Measurements from ENCODE around the gene NTNG1. TPM values are rescaled to one million over a fixed set of nuclear protein-coding genes. Genes with fewer than 3 reads are reported as not detected.

The NTNG1 gene
- total and polyA plus RNA-seq, 2 of the 8 experiments (the other 6 are each of a cell fraction or from before 2014, with no cell fraction given), result 1.2 to 4.1 TPM

DNA sequence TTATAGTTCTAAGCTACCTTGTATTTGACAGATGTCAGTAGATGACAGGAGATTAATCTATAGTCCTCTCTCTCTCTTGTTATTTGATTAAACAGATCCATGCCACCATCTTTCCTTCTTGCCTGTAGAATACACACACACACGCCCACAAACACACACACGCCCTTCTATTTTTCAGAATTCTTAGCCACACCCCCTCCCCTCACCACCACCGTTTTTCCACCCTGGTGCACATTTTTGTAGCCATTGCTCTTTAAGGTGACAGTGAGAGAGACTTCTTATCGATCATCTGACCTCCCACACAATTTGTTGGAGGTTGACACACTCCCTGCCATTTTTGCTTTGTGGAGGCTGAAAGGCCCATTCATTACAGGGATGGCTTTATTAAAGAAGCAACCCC is 123.2 kb downstream of the NTNG1 start (continued):
- TF ChIP-seq EP300 (IDR thresholded peaks at IDR 0.05; ENCODE audit: borderline replicate concordance in 1 of 2, low read depth in 2 of 2, low read length in 2 of 2), result no peak
- TF ChIP-seq ASH2L (IDR thresholded peaks at IDR 0.05; ENCODE audit: low read length), result no peak
